H1 (cell line): ENCODE measurements around the gene TMEM92. TPM values are rescaled to one million over a fixed set of nuclear protein-coding genes. Genes with fewer than 3 reads are reported as not detected.

Experiments used
- CTCF ChIA-PET: fragments of 300-600 bp; sonication (Branson Sonifier 250); formaldehyde crosslinking; loops from one replicate; lab custom pipeline; 2021; ENCODE audit not compliant: partially characterized antibody; lab: Charles Lee
- POLR2A ChIA-PET: fragments of 300-600 bp; sonication (Branson Sonifier 250); formaldehyde crosslinking; loops from one replicate; lab custom pipeline; 2021; ENCODE audit warnings: inconsistent platforms; ENCODE audit not compliant: partially characterized antibody; lab: Charles Lee
- DNase-seq, 2 experiments: peaks; one replicate each; pipeline versions ENCODE4 v3.0.0 to v3.0.0-alpha.2; 2010 to 2022; ENCODE audit warnings: low spot score in 2 of 2, low read depth in 1 of 2, mixed read lengths in 1 of 2
- FAIRE-seq: peaks from 2 replicates; lab custom pipeline; 2011; peaks lifted over from hg19 to GRCh38; lab: Jason Lieb, UNC
- H2AFZ ChIP-seq: 2 replicates; pipeline ENCODE4 v1.8.1; 2012; ENCODE audit warnings: low read length, inconsistent platforms
- H2AK5ac ChIP-seq: 2 replicates; pipeline ENCODE4 v1.6.1; 2013; ENCODE audit warnings: low read depth, low read length
- H2BK120ac ChIP-seq: replicated peaks from 2 replicates; pipeline ENCODE3; 2013; ENCODE audit warnings: low read depth, low read length, inconsistent platforms
- H2BK12ac ChIP-seq: 2 replicates; pipeline ENCODE4 v1.6.1; 2013; ENCODE audit warnings: low read depth, low read length
- H2BK15ac ChIP-seq: 2 replicates; pipeline ENCODE4 v1.6.1; 2013; ENCODE audit warnings: low read length
- H2BK20ac ChIP-seq: 2 replicates; pipeline ENCODE4 v1.6.1; 2013; ENCODE audit warnings: low read length
- H2BK5ac ChIP-seq: 2 replicates; pipeline ENCODE4 v1.6.1; 2013; ENCODE audit warnings: low read depth, low read length
- H3K14ac ChIP-seq: 2 replicates; pipeline ENCODE4 v1.6.1; 2013; ENCODE audit warnings: inconsistent platforms; ENCODE audit not compliant: insufficient read length
- H3K18ac ChIP-seq: 2 replicates; pipeline ENCODE4 v1.6.1; 2013; ENCODE audit warnings: low read length; ENCODE audit errors: extremely low read depth
- H3K23ac ChIP-seq: 2 replicates; pipeline ENCODE4 v1.6.1; 2013; ENCODE audit warnings: inconsistent platforms; ENCODE audit not compliant: insufficient read length
- H3K23me2 ChIP-seq: 2 replicates; pipeline ENCODE4 v1.6.1; 2013; ENCODE audit warnings: low read depth, low read length
- H3K27ac ChIP-seq: 2 replicates; pipeline ENCODE4 v1.6.1; 2011; ENCODE audit warnings: low read depth, low read length, inconsistent platforms
- H3K27me3 ChIP-seq, 4 experiments: replicated peaks in 1 of 4; 1 replicate in 1 of 4; 2 replicates in 3 of 4; pipeline versions ENCODE4 v1.6.1 to v1.8.1; 2011 to 2013; ENCODE audit warnings: low read length in 3 of 4, mild to moderate bottlenecking in 3 of 4, inconsistent platforms in 2 of 4, mixed read lengths in 2 of 4, moderate library complexity in 1 of 4; ENCODE audit not compliant: control insufficient read depth in 3 of 4, insufficient read depth in 3 of 4; ENCODE audit errors: extremely low read depth in 1 of 4
- H3K36me3 ChIP-seq, 4 experiments: 2 replicates each; pipeline versions ENCODE4 v1.6.1 to v1.8.1; 2011 to 2013; ENCODE audit warnings: mild to moderate bottlenecking in 4 of 4, low read length in 3 of 4, moderate library complexity in 2 of 4, control low read depth in 1 of 4, inconsistent platforms in 1 of 4; ENCODE audit not compliant: insufficient read depth in 4 of 4, control insufficient read depth in 2 of 4
- H3K4ac ChIP-seq: replicated peaks from 2 replicates; pipeline ENCODE3; 2013; ENCODE audit warnings: low read length, low read depth, mixed read lengths, inconsistent platforms; ENCODE audit not compliant: insufficient read length
- H3K4me1 ChIP-seq, 4 experiments: replicated peaks in 1 of 4; 1 replicate in 1 of 4; 2 replicates in 3 of 4; pipeline versions ENCODE4 v1.6.1 to v1.8.1; 2011 to 2013; ENCODE audit warnings: low read length in 3 of 4, inconsistent platforms in 2 of 4, mixed read lengths in 1 of 4; ENCODE audit not compliant: insufficient read depth in 4 of 4, control insufficient read depth in 3 of 4
- H3K4me2 ChIP-seq, 2 experiments: 2 replicates each; pipeline versions ENCODE4 v1.6.1 to v1.8.1; 2011 to 2013; ENCODE audit warnings: low read depth in 2 of 2, low read length in 2 of 2, control low read depth in 1 of 2, inconsistent platforms in 1 of 2, mild to moderate bottlenecking in 1 of 2; ENCODE audit not compliant: insufficient read depth in 1 of 2
- H3K4me3 ChIP-seq, 4 experiments: fragments of 200-600, 300-600 bp in 1 of 4; sonication (generic), shearing (Covaris generic), sonication (Bioruptor Twin) in 1 of 4; 2 replicates each; pipeline versions ENCODE4 v1.5.1 to v1.8.1; 2011 to 2016; ENCODE audit warnings: low read length in 4 of 4, low read depth in 3 of 4, control low read depth in 2 of 4, inconsistent platforms in 2 of 4, mild to moderate bottlenecking in 2 of 4, mixed read lengths in 1 of 4, moderate library complexity in 1 of 4; ENCODE audit not compliant: insufficient read depth in 2 of 4; ENCODE audit errors: extremely low read depth in 1 of 4
- H3K56ac ChIP-seq: replicated peaks from 2 replicates; pipeline ENCODE3; 2013; ENCODE audit warnings: low read depth, mild to moderate bottlenecking, mixed read lengths, low read length, inconsistent platforms; ENCODE audit not compliant: insufficient read length
- H3K79me1 ChIP-seq: 2 replicates; pipeline ENCODE4 v1.6.1; 2013; ENCODE audit warnings: low read depth, low read length, control low read depth
- H3K79me2 ChIP-seq, 2 experiments: 2 replicates each; pipeline versions ENCODE4 v1.6.1 to v1.8.1; 2012 to 2013; ENCODE audit warnings: low read length in 2 of 2, mild to moderate bottlenecking in 2 of 2, inconsistent platforms in 1 of 2; ENCODE audit not compliant: insufficient read depth in 2 of 2, control insufficient read depth in 1 of 2
- H3K9ac ChIP-seq, 4 experiments: replicated peaks in 1 of 4; 1 replicate in 1 of 4; 2 replicates in 3 of 4; pipeline versions ENCODE4 v1.6.1 to v1.8.1; 2011 to 2013; ENCODE audit warnings: low read depth in 3 of 4, low read length in 3 of 4, control low read depth in 2 of 4, mild to moderate bottlenecking in 2 of 4, moderate library complexity in 2 of 4, inconsistent platforms in 1 of 4; ENCODE audit errors: extremely low read depth in 1 of 4
- H3K9me3 ChIP-seq, 2 experiments: 2 replicates each; pipeline versions ENCODE4 v1.6.1 to v1.8.1; 2012 to 2013; ENCODE audit warnings: mild to moderate bottlenecking in 2 of 2, moderate library complexity in 2 of 2, control low read depth in 1 of 2, inconsistent platforms in 1 of 2, low read depth in 1 of 2, low read length in 1 of 2, mixed read lengths in 1 of 2; ENCODE audit not compliant: insufficient read depth in 2 of 2
- H4K20me1 ChIP-seq, 2 experiments: replicated peaks in 1 of 2; 2 replicates each; pipeline versions ENCODE3 to v1.8.1; 2011 to 2013; ENCODE audit warnings: inconsistent platforms in 2 of 2, low read length in 2 of 2, mild to moderate bottlenecking in 1 of 2; ENCODE audit not compliant: insufficient read depth in 2 of 2, control insufficient read depth in 1 of 2
- H4K5ac ChIP-seq: 2 replicates; pipeline ENCODE4 v1.6.1; 2013; ENCODE audit warnings: low read length, low read depth, mixed read lengths, inconsistent platforms; ENCODE audit not compliant: insufficient read length
- H4K8ac ChIP-seq: 2 replicates; pipeline ENCODE4 v1.8.0; 2013; ENCODE audit warnings: mild to moderate bottlenecking, moderate library complexity, low read length, inconsistent platforms; ENCODE audit not compliant: insufficient read depth; ENCODE audit errors: extremely low read depth
- H4K91ac ChIP-seq: replicated peaks from 2 replicates; pipeline ENCODE3; 2013; ENCODE audit warnings: low read length, mixed read lengths, inconsistent platforms; ENCODE audit not compliant: insufficient read length
- ATF2 ChIP-seq: IDR thresholded peaks from 2 replicates; pipeline ENCODE4 v1.6.1; 2012; ENCODE audit warnings: low read length, inconsistent platforms
- CHD1 ChIP-seq: IDR thresholded peaks from 2 replicates; pipeline ENCODE4 v1.6.1; 2012; ENCODE audit warnings: low read depth, low read length, improper control_type of control experiment
- HDAC2 ChIP-seq, 2 experiments: fragments of 300-600 bp in 1 of 2; sonication (generic) in 1 of 2; IDR thresholded peaks; 2 replicates each; pipeline ENCODE4 v1.6.1; 2011 to 2012; ENCODE audit warnings: low read depth in 2 of 2, low read length in 2 of 2, mild to moderate bottlenecking in 2 of 2, moderate library complexity in 2 of 2, borderline replicate concordance in 1 of 2, inconsistent platforms in 1 of 2
- JUN ChIP-seq: IDR thresholded peaks from 2 replicates; pipeline ENCODE4 v1.6.1; 2011; ENCODE audit warnings: low read depth, mild to moderate bottlenecking, improper control_type of control experiment, low read length
- JUND ChIP-seq: IDR thresholded peaks from 2 replicates; pipeline ENCODE4 v1.6.1; 2011; ENCODE audit warnings: mild to moderate bottlenecking, improper control_type of control experiment, low read length
- KDM4A ChIP-seq: IDR thresholded peaks from one replicate; pipeline ENCODE4 v1.7.1; 2012; ENCODE audit warnings: low read depth, mild to moderate bottlenecking, moderate library complexity, low read length, inconsistent platforms; ENCODE audit not compliant: severe bottlenecking
- RAD21 ChIP-seq, 2 experiments: IDR thresholded peaks in 1 of 2; conservative IDR thresholded peaks in 1 of 2; 2 replicates each; pipeline ENCODE4 v1.6.1; 2011; ENCODE audit warnings: low read depth in 2 of 2, low read length in 2 of 2, improper control_type of control experiment in 1 of 2, inconsistent platforms in 1 of 2, mild to moderate bottlenecking in 1 of 2, moderate library complexity in 1 of 2
- RBBP5 ChIP-seq: IDR thresholded peaks from 2 replicates; pipeline ENCODE4 v1.7.1; 2012; ENCODE audit warnings: low read depth, mild to moderate bottlenecking, inconsistent platforms, low read length, moderate library complexity, borderline replicate concordance
- SP2 ChIP-seq: IDR thresholded peaks from 2 replicates; pipeline ENCODE4 v1.6.1; 2012; ENCODE audit warnings: mild to moderate bottlenecking, low read length, inconsistent platforms
- YY1 ChIP-seq: IDR thresholded peaks from 2 replicates; pipeline ENCODE4 v1.6.1; 2011; ENCODE audit warnings: low read depth, mild to moderate bottlenecking, low read length
- ZNF274 ChIP-seq: IDR thresholded peaks from 2 replicates; pipeline ENCODE4 v1.7.0; 2012; ENCODE audit warnings: low read length, borderline replicate concordance; ENCODE audit errors: extremely low read depth
- WGBS, 2 experiments: shearing (Covaris generic) in 1 of 2; methylation state at CpG; one replicate each; pipeline versions ENCODE4 v1.1.6 to v1.1.7; 2013 to 2015; ENCODE audit warnings: low lambda C conversion rate in 2 of 2, mixed read lengths in 2 of 2, inconsistent platforms in 1 of 2, low coverage in 1 of 2, missing lambda C conversion rate in 1 of 2; ENCODE audit not compliant: insufficient replicate concordance in 2 of 2, insufficient coverage in 1 of 2, insufficient read length in 1 of 2; ENCODE audit errors: extremely low coverage in 1 of 2, missing lambda C conversion rate in 1 of 2; 5-methylcytosine and 5-hydroxymethylcytosine counted together
- polyA plus RNA-seq, 7 experiments: library from polyadenylated mRNA; depleted of rRNA in 3 of 7; stranded (reverse) in 5 of 7; unstranded in 2 of 7; fragments of >200 nt in 5 of 7; fragments of 200-250 nt in 2 of 7; gene quantifications; 1 replicate in 5 of 7; 2 replicates in 1 of 7; 4 replicates in 1 of 7; pipeline versions ENCODE4 v1.2.1 to v1.2.3, GENCODE V29; 2011 to 2013; ENCODE audit warnings: missing spikeins in 2 of 7, mixed read lengths in 2 of 7
- total RNA-seq: library from RNA; stranded (reverse); fragmentation: NEBNext Ultra II Directional; extraction: Animal tissue kit (Norgen Biotek cat#: 25700); gene quantifications from 2 replicates; pipeline ENCODE4 v1.2.1, GENCODE V29; 2021

TMEM92 gene
- total and polyA plus RNA-seq, 2 of the 8 experiments (the other 6 are each of a cell fraction or from before 2014, with no cell fraction given) = 11.9 to 24.8 TPM

- H4K5ac ChIP-seq = no peak overlapping the region
- no peaks in the 10 kb centered on the region for H4K20me1 ChIP-seq
- DNase-seq (no peak), FAIRE-seq (no peak)
- H3K14ac ChIP-seq = no peak overlapping the region
- H3K79me2 ChIP-seq = no peaks in the 10 kb centered on the region
- H2BK20ac ChIP-seq = no peak overlapping the region
- H3K18ac ChIP-seq = no peak overlapping the region
- ChIA-PET POLR2A (interaction anchor here (1.1 kb wide), 1 partner anchor 9 kb away, joined by 3 read pairs; no protein-coding TSS in a partner anchor), CTCF (interaction anchor here (0.9 to 1.8 kb wide), 7 partner anchors 11 to 56 kb away, joined by 3 to 5 read pairs (median 3); no protein-coding TSS in a partner anchor)
- H2BK5ac ChIP-seq = no peak overlapping the region
- H3K4me2 ChIP-seq = no peak overlapping the region
- no peaks in the 10 kb centered on the region; a peak in 1 of 7 replicates for H3K27me3 ChIP-seq
- H3K23me2 ChIP-seq = no peaks in the 10 kb centered on the region
- no peak overlapping the region for H2BK12ac ChIP-seq
- H3K4me3 ChIP-seq = no peak overlapping the region
- H3K4ac ChIP-seq = no peak overlapping the region
- WGBS, 2 experiments = 85% methylated on average over 3 of the region's 3 CpGs; no CpG with 5 or more reads in 1 of the 2 experiments
- no peak overlapping the region for H3K23ac ChIP-seq
- H2AK5ac ChIP-seq = no peak overlapping the region
- no peak overlapping the region for H3K27ac ChIP-seq
- H3K36me3 ChIP-seq = no peaks in the 10 kb centered on the region; a peak in 1 of 8 replicates
- H4K8ac ChIP-seq = no peak overlapping the region
- peaks cover 0 to under 1% (median 0%) of the 10 kb centered on the region in 4 experiments; a peak in 1 of 7 replicates for H3K4me1 ChIP-seq
- H2BK120ac ChIP-seq = no peak overlapping the region
- no peak overlapping the region for H3K9ac ChIP-seq
- H3K79me1 ChIP-seq = no peaks in the 10 kb centered on the region
- H2BK15ac ChIP-seq = no peak overlapping the region
- H2AFZ ChIP-seq = no peak overlapping the region
- peaks cover 9 to 18% of the 10 kb centered on the region in 2 experiments for H3K9me3 ChIP-seq
- no peak overlapping the region for H4K91ac ChIP-seq
- H3K56ac ChIP-seq = no peak overlapping the region
- TF ChIP-seq JUND = no peak
- no peak for TF ChIP-seq RAD21 (IDR thresholded peaks at IDR 0.05 in 1 of 2, conservative IDR thresholded peaks at IDR 0.05 in 1 of 2; ENCODE audit: low read depth in 2 of 2, low read length in 2 of 2)
- TF ChIP-seq ATF2 = no peak
- TF ChIP-seq CHD1 = no peak
- no peak for TF ChIP-seq HDAC2 (IDR thresholded peaks at IDR 0.05; ENCODE audit: borderline replicate concordance in 1 of 2, low read depth in 2 of 2, low read length in 2 of 2)
- no peak for TF ChIP-seq KDM4A
- TF ChIP-seq RBBP5 = no peak
- no peak for TF ChIP-seq JUN
- no peak for TF ChIP-seq ZNF274
- no peak for TF ChIP-seq SP2
- no peak for TF ChIP-seq YY1
Observed at GRCh38 chr17:50225701-50226240, 48.5 kb upstream of the TMEM92 start.
